ENCODE data around the gene KPNB1.

GRCh38 chr17:47685556-47686275 is 36.0 kb downstream of the KPNB1 start:
- TF ChIP-seq GATA3 (IDR thresholded peaks at IDR 0.05; ENCODE audit: low read depth, low read length) (no peak), GATA2 (IDR thresholded peaks at IDR 0.05; ENCODE audit: low read depth, low read length) (no peak)
